GM12891 (cell line): ENCODE measurements around the gene GAGE10.

ENCODE experiments used
- POLR2A ChIP-seq: IDR thresholded peaks from 2 replicates; pipeline ENCODE4 v1.6.1; 2011; ENCODE audit warnings: low read depth, low read length, control low read depth
- POLR2AphosphoS5 ChIP-seq: IDR thresholded peaks from 2 replicates; pipeline ENCODE4 v1.6.1; 2011; ENCODE audit warnings: low read depth, low read length, control low read depth

- TF ChIP-seq POLR2A (no peak), POLR2AphosphoS5 (no peak)
Observed at GRCh38 chrX:49292400-49293362, 10.8 kb upstream of the GAGE10 start.
